GM21825 (cell line): Measurements from ENCODE around the gene ZSCAN12.

ENCODE experiments used
- ATAC-seq: cut with Tn5 transposase; IDR thresholded peaks from one replicate; pipeline ENCODE4 v1.9.1; 2021; ENCODE audit warnings: mild to moderate bottlenecking, moderate library complexity; ENCODE audit not compliant: unreplicated experiment

ZSCAN12 gene

GRCh38 chr6:28354688-28355554, 44.6 kb downstream of the ZSCAN12 start:
- no peak for ATAC-seq

- no peak for ATAC-seq
Observed at GRCh38 chr6:28353981-28354676, 45.4 kb downstream of the ZSCAN12 start.

GRCh38 chr6:28353356-28353755, 46.2 kb downstream of the ZSCAN12 start:
- ATAC-seq = no peak

GRCh38 chr6:28351493-28351925, 48.0 kb downstream of the ZSCAN12 start:
- no peak for ATAC-seq

GRCh38 chr6:28351087-28351486, 48.5 kb downstream of the ZSCAN12 start:
- ATAC-seq = no peak

- ATAC-seq = peak; percentile 95
Observed at GRCh38 chr6:28349892-28350737, 49.4 kb downstream of the ZSCAN12 start, which contains the start of gene ZKSCAN3. Gene ZKSCAN3, plus strand, starts transcription at chr6:28349947. Its CDS starts 9,640 bp downstream, at chr6:28359587.

- no peak for ATAC-seq
Observed at GRCh38 chr6:28349344-28349891, 50.1 kb downstream of the ZSCAN12 start.

GRCh38 chr6:28347119-28347518, 52.4 kb downstream of the ZSCAN12 start:
- ATAC-seq = no peak

GRCh38 chr6:28345201-28345600, 54.3 kb downstream of the ZSCAN12 start:
- ATAC-seq = no peak

- ATAC-seq = no peak
Observed at GRCh38 chr6:28343898-28344677, 55.5 kb downstream of the ZSCAN12 start.

- no peak for ATAC-seq
Observed at GRCh38 chr6:28340310-28341095, 59.0 kb downstream of the ZSCAN12 start.

- no peak for ATAC-seq
Observed at GRCh38 chr6:28337121-28337520, 62.4 kb downstream of the ZSCAN12 start.

- ATAC-seq = no peak
Observed at GRCh38 chr6:28336284-28337120, 63.0 kb downstream of the ZSCAN12 start.

- ATAC-seq = peak; percentile 85
Observed at GRCh38 chr6:28335564-28336283, 63.8 kb downstream of the ZSCAN12 start, which contains the start of gene ZSCAN31. Gene ZSCAN31, minus strand, starts transcription at chr6:28336148. Its CDS starts 6,465 bp downstream, at chr6:28329683.

- ATAC-seq = no peak
Observed at GRCh38 chr6:28335040-28335563, 64.4 kb downstream of the ZSCAN12 start.

GRCh38 chr6:28334286-28335039, 65.1 kb downstream of the ZSCAN12 start:
- ATAC-seq = no peak
